Osteocyte (in vitro differentiated cells): Measurements from ENCODE around the gene MBNL2. TPM values are rescaled to one million over a fixed set of nuclear protein-coding genes. Genes with fewer than 3 reads are reported as not detected.
A peak's percentile ranks its signal among the peaks of the same experiment; 100 is the strongest.

Source experiments
- DNase-seq: peaks from one replicate; pipeline ENCODE4 v3.0.0; 2021; ENCODE audit warnings: mixed read lengths; ENCODE audit not compliant: unreplicated experiment; ENCODE audit errors: extremely low spot score
- H3K27ac Mint-ChIP-seq: one replicate; pipeline ENCODE4 v1.8.0; 2021; ENCODE audit warnings: mild to moderate bottlenecking, mixed read lengths; ENCODE audit not compliant: unreplicated experiment
- H3K27me3 Mint-ChIP-seq: one replicate; pipeline ENCODE4 v1.8.0; 2021; ENCODE audit warnings: mixed read lengths; ENCODE audit not compliant: unreplicated experiment
- H3K36me3 Mint-ChIP-seq: one replicate; pipeline ENCODE4 v1.8.0; 2021; ENCODE audit warnings: mixed read lengths; ENCODE audit not compliant: unreplicated experiment
- H3K4me1 Mint-ChIP-seq: one replicate; pipeline ENCODE4 v1.8.0; 2021; ENCODE audit warnings: mixed read lengths; ENCODE audit not compliant: unreplicated experiment
- H3K4me3 Mint-ChIP-seq: one replicate; pipeline ENCODE4 v1.8.0; 2021; ENCODE audit warnings: mild to moderate bottlenecking, moderate library complexity, mixed read lengths; ENCODE audit not compliant: unreplicated experiment
- H3K9me3 Mint-ChIP-seq: one replicate; pipeline ENCODE4 v1.8.0; 2021; ENCODE audit warnings: mixed read lengths; ENCODE audit not compliant: unreplicated experiment
- total RNA-seq: library from RNA; stranded (reverse); gene quantifications from 2 replicates; pipeline ENCODE4 v1.2.1, GENCODE V29; 2021
- TF ChIP-seq, protein P1 (sequence below): fragments of 200-600 bp; sonication (generic); IDR thresholded peaks from 2 replicates; pipeline ENCODE4 v1.5.0; 2021; ENCODE audit warnings: antibody characterized with exemption, mild to moderate bottlenecking, moderate library complexity

The MBNL2 gene
- total RNA-seq, 1 donor from 2014 or later, result 66.6 TPM

DNA sequence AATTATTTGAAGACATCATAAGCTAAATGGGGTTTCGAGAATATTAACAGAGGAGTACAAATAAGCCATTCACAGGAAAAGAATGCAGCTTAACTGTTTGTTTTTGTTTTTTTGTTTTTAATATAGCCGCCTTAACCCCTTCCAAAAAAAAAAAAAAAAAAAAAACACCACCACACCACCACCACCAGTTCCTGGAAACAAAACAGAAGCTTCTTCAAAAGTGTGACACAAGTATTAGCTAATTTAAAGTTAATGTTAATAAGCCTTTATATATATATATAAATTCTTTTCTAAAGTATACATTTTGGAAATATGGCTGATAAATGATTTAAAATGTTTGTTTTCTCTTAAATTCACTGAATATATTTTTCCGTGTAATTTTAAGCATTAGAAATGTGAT, 213.2 kb downstream of the MBNL2 start:
- TF ChIP-seq, protein P1, sequence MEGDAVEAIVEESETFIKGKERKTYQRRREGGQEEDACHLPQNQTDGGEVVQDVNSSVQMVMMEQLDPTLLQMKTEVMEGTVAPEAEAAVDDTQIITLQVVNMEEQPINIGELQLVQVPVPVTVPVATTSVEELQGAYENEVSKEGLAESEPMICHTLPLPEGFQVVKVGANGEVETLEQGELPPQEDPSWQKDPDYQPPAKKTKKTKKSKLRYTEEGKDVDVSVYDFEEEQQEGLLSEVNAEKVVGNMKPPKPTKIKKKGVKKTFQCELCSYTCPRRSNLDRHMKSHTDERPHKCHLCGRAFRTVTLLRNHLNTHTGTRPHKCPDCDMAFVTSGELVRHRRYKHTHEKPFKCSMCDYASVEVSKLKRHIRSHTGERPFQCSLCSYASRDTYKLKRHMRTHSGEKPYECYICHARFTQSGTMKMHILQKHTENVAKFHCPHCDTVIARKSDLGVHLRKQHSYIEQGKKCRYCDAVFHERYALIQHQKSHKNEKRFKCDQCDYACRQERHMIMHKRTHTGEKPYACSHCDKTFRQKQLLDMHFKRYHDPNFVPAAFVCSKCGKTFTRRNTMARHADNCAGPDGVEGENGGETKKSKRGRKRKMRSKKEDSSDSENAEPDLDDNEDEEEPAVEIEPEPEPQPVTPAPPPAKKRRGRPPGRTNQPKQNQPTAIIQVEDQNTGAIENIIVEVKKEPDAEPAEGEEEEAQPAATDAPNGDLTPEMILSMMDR, result no peak
- Mint-ChIP-seq H3K27ac (peak overlapping the region; percentile 83), H3K27me3 (no peaks in the 10 kb centered on the region), H3K9me3 (no peaks in the 10 kb centered on the region), H3K36me3 (no peaks in the 10 kb centered on the region), H3K4me3 (peak overlapping the region; percentile 95), H3K4me1 (peaks cover 28% of the 10 kb centered on the region)
- no peak for DNase-seq

DNA sequence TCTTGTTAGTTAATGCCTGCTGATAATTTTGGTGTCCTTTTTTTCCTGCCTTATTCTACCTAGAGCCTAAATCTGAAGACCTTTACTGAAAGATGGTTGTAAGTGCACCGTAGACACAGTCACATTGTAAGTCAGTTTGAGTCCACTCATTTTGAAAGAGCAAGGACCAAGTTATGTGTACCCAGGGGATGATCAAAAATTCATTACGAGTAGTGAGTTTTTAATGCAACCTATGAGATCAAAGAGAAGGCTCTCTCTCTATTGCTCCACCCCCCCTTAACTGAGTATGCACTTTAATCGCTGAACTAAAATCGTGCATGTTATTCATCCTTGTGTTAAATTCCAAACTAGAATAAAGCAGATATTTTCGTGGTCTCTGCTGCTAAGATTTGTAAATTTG, 213.7 kb downstream of the MBNL2 start:
- Mint-ChIP-seq H3K27me3 (no peaks in the 10 kb centered on the region), H3K36me3 (no peaks in the 10 kb centered on the region), H3K27ac (no peak overlapping the region), H3K4me3 (peak overlapping the region; percentile 95), H3K9me3 (no peaks in the 10 kb centered on the region), H3K4me1 (peaks cover 28% of the 10 kb centered on the region)
- DNase-seq, result no peak
- TF ChIP-seq, protein P1, result no peak

DNA sequence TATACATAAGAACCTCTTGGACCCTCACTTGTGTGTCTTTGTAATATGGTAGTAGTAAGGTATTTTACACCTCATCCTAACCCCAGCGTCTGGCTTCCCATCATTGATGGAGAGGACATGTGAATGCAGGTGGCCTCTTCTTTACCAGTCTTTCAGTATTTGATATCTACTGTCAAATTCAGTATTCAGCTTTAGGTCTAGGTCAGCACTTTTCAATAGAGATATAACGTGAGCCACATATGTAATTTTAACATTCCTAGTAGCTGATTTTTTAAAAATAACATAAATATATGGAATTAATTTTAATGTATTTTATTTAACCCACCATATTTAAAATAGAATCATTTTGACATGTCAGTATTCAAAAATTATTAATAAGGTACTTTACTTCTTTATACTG, 214.7 kb downstream of the MBNL2 start:
- TF ChIP-seq, protein P1, result no peak
- no peaks in the 10 kb centered on the region for H3K27me3 Mint-ChIP-seq
- H3K9me3 Mint-ChIP-seq, result no peaks in the 10 kb centered on the region
- no peak overlapping the region for H3K4me3 Mint-ChIP-seq
- no peak for DNase-seq
- H3K36me3 Mint-ChIP-seq, result no peaks in the 10 kb centered on the region
- peaks cover 24% of the 10 kb centered on the region for H3K4me1 Mint-ChIP-seq
- no peak overlapping the region for H3K27ac Mint-ChIP-seq

DNA sequence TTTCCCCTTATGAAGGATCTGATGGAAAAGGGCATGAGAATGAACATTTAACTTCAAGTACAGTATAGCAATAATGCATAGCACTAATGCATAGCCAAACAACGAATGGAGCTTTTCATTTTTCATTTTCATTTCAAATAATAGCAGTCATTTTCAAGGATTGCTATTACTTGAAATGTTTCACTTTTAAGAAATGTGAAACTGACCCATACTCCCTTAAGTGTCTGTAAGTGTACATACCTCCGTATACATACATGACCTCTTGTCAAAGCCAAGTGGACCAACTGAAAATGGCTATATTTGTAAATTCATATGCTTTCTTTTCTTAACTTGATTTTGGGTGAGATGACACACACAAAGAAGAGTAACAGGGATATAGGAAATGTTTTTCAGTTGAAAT, 215.6 kb downstream of the MBNL2 start:
- peaks cover 19% of the 10 kb centered on the region for H3K4me1 Mint-ChIP-seq
- no peak overlapping the region for H3K27ac Mint-ChIP-seq
- no peak overlapping the region for H3K4me3 Mint-ChIP-seq
- H3K9me3 Mint-ChIP-seq, result no peaks in the 10 kb centered on the region
- no peaks in the 10 kb centered on the region for H3K36me3 Mint-ChIP-seq
- H3K27me3 Mint-ChIP-seq, result no peaks in the 10 kb centered on the region
- DNase-seq, result no peak
- TF ChIP-seq, protein P1, result no peak

DNA sequence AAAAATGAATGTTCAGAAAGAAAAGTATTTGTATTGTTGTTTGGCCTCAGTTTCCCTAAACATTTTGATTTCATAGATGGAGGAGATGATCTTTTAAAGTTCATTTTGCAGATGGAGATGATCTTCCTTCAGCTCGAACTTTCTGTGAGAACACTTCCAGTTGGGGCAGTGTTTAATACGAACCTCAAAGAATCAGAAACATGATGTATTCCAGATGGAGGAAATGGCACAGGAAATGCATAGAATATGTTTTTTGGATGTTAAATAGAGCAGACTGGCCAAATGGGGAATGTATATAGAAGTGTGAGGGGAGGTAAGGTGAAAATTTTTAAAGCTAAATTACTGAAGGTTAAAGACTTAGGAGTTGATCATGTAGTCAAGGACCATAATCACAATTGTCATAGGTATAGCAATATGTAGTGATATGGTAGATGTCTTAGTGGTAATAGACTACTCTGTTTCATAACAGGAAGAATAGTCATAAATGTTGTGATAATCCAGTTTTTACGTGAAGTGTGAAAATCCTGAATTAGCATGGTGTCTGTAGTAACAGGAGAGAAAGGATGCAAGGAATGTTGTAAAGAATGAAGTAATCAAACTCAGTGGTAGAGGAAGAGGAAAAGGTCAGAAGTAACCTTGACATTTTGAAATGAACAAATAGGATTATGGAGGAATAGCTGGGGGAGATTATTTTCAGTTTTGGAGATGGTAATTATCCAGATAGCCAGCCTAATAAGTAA, 216.9 kb downstream of the MBNL2 start:
- Mint-ChIP-seq H3K36me3 (no peaks in the 10 kb centered on the region), H3K4me1 (peaks cover 19% of the 10 kb centered on the region), H3K4me3 (no peak overlapping the region), H3K27ac (no peak overlapping the region), H3K27me3 (no peaks in the 10 kb centered on the region), H3K9me3 (no peaks in the 10 kb centered on the region)
- TF ChIP-seq, protein P1, result no peak
- no peak for DNase-seq
